ENCODE results near the gene OLIG1.

Gene OLIG1

DNA sequence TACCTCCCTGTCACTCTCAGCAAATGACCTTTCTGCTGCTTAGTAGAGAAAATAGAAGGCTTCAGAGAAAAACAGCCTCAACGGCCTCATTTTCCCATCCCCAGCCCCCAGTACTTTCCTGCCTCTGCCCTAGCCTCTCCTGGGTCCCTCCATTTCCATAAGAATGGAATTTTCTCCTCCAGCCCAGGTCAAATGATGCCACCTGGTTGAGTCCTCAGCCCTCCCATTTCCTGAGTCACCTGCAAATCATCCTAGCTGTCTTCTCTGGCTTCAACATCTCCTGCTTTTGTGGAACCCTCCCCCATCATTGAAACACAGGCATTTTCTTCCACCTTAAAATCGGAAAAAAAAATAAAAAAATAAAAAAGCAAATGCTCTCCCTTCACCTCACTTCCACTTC, 35.1 kb downstream of the OLIG1 start:
- no peak for DNase-seq

DNA sequence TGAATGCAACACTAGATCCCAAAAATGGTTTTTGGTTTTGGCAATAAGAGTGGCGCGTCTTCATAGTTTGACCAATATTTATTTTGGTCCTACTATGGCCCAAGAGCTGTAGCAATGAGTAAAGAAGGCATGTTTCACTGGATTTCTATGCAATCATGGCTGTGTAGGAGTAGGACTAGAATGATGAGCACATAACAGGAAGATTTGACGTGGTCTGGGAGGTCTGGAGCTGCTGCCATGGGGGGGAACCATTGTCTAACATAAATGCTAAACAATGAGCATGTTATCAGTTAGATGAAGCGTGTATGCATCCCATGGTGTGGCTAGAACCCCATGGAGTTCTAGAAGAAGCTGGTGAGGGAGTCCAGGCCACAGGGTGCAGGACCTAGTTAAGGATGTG, 38.3 kb downstream of the OLIG1 start:
- DNase-seq = no peak

DNA sequence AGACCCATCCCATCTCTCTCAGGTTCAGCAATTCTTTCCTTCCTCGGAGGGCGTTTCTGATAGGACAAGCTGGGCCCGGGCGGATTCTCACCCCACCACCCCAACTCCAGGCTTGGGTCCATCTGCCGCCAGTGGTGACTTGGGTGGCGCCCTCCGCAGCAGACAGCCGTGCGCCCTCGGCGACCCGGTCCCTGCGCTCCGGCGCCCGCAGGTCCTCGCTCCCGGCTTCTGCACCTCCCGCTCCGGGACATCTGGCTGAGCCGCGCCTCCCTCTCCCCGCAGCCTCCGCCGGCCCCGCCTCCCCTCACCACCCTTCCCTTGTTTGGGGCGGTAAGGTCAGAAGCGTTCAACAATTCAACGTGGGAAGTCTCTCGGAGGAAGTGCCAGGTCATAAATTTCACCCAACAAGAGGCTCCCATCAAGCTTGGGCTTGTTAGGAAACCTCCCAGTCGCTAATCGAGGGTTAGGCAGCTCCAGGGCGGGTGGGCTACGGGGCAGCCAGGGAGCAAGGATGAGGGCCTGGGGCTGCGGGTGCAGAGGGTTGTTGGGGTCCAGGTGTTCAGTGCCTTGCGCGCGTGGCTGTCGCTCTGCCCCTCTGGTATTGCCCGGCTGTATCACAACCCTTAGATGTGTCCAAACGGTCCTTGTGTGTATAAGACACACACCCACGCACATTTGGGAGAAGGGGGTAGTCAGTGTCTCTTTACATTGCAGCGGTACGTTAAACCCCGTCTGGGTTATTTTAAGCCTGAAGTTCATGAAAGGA, 39.8 kb downstream of the OLIG1 start:
- no peak for DNase-seq

- no peak for DNase-seq
These were observed 40.4 kb downstream of the OLIG1 start for GRCh38 chr21:33110340-33110715.

- DNase-seq = no peak
These were observed 41.6 kb downstream of the OLIG1 start for GRCh38 chr21:33111577-33111976.

GRCh38 chr21:33112151-33112550, 42.2 kb downstream of the OLIG1 start:
- no peak for DNase-seq

DNA sequence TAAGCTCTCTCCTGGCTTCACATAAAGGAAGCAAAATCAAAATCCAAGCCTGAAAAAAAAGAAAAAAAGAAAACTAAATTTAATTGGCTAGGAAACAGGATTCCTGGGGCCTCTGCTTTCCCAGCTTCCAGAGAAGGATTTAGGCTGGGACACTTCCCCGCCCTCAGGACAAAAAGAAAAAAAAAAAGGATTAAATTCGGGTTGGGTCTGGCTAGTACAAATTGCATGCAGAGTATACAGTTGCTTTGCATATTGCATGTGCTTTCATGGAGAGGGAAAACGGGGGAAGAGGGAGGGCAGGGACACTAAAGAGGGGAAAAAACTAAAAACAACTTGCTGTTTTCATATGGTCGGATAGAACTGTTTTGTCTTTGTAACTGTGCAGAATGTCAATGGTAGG, 42.7 kb downstream of the OLIG1 start:
- DNase-seq = no peak

GRCh38 chr21:33113131-33113530, 43.2 kb downstream of the OLIG1 start:
- DNase-seq = no peak

DNA sequence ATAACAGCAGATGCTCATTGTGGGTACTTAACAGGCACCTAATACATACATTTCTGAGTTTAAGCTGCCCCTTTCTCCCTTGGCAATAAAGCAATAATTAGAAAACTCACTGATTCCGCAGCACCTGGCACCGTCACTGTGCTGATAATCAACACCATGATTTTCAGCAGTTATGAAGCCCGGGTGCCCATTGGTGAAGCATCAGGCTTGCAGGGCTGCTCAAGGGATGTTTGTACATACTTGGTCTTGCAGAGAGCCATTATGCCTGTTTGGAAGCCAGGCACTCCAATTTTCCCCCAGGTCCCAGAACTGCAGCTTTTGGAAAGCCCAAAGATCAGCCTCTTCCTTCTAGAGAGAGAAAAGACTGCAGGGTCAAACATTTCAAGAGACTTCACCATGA, 44.3 kb downstream of the OLIG1 start:
- no peak for DNase-seq

- DNase-seq = no peak
These were observed 45.9 kb downstream of the OLIG1 start for GRCh38 chr21:33115631-33116510.

- no peak for DNase-seq
These were observed 46.7 kb downstream of the OLIG1 start for GRCh38 chr21:33116676-33117075.

DNA sequence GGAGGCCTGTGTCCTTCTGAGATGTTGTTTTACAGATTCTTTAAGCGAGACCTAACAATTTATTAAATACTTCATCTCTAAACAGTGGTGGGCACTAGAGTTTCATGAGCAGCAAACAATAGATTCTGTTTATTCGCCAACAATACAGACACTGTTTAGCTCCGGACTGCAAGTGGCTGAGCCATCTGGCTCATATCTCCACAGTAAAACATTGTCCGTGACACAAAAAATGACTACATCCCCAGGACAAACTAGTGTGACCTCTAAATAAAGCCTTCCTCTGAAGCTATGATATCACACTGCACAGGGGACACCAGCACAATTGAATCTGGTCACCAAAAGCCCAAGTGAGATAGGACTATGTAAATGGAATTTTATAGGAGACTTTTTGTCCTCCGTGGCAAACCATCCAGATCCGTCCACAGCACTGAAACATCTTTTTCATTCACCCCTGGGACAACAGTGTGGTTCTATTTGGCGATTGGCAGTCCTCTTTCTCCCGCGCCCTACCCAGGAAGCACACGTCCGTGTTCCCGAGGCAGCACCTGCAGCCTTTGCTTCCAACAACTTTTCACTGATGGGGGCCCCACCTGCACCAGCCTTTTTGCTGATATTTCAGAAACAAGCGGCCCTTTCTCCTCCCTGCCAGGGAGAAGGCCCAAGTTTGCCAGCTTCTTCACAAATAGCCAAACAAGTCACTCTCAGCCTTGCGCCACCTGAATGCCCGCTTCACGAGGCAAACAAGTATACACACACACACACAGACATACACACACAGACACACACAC, 47.4 kb downstream of the OLIG1 start:
- DNase-seq = no peak
